NCI-H1694 (cell line): Measurements from ENCODE around the gene LSM2.

Experiments
- DNase-seq: peaks from one replicate; lab custom pipeline; 2025; lab: John Stamatoyannopoulos, UW

Gene LSM2

DNA sequence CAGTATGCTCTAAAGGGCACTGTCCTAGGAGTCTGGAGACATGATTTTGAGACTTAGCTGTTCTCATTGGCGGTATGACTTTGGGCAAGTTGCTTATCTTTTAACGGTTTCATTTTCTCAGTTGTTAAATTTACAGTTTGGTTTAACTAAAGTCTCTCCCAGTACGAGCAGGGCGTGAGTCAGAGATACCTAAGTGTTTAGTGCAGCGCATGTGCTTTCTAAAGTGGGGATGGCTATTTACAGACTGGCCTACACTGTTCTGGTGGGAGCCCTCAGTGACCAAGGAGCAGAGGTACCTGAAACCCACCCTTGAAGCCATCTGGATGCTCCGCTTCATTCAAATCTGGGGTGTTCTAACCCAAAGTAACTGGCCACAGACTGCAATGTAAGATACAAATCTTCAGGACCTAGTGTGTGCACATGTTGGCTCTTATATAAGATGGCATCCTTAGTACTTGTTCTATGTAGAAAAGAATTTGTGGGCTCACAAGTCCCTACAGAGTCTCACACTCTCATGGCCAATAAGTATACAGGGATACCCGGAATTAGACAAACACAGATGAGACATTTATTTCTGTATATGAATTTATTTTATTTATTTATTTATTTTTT lies 56.2 kb downstream of the LSM2 start:
- no peak for DNase-seq

DNA sequence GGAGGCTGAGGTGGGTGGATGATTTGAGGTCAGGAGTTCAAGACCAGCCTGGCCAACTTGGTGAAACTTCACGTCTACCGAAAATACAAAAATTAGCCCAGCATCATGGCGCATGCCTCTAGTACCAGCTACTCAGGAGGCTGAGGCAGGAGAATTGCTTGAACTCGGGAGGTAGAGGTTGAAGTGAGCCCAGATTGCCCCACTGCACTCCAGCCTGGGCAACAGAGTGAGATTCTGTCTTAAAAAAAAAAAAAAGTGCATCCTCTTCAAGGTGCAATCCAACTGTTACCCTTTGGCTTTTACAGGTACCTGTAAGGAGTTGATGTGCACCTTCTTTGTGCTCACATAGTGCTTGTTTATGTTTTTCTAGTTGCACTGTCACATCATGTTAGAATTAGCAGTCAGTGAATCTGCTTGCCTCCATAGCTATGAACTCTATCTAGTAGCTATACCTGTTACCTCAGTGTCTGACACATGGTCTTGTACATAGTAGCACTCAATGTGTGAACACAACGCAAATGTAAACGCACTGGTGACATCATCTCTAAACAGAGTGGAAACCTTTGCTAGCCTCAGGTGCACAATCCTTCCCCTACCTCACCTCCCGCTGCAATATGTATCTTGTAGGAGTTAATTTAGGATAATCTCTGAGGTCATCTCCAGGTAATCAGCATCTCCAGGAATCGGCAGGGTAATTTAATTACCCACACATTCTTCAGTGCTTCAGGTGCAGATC lies 57.3 kb downstream of the LSM2 start:
- DNase-seq, result no peak
